Liver (tissue), 2 donors: Measurements from ENCODE around the gene DRD5.
"Not testable (repeated sequence)": the region's sequence is repeated elsewhere in the genome, so short reads cannot be mapped to it uniquely, and the experiment has no call there.

Experiments
- YY1 ChIP-seq: IDR thresholded peaks from 2 replicates; pipeline ENCODE4 v1.6.1; 2016; ENCODE audit warnings: antibody characterized with exemption, mild to moderate bottlenecking
- TF ChIP-seq, protein P1 (sequence below): IDR thresholded peaks from 2 replicates; pipeline ENCODE4 v1.6.1; 2016; ENCODE audit warnings: antibody characterized with exemption, mild to moderate bottlenecking
- TF ChIP-seq, protein P2 (sequence below): fragments of 150-350 bp; IDR thresholded peaks from 2 replicates; pipeline ENCODE4 v1.5.1; 2017; ENCODE audit warnings: improper control_type of control experiment, low read depth, low read length; ENCODE audit not compliant: missing input control
- donor health status: healthy.

DNA sequence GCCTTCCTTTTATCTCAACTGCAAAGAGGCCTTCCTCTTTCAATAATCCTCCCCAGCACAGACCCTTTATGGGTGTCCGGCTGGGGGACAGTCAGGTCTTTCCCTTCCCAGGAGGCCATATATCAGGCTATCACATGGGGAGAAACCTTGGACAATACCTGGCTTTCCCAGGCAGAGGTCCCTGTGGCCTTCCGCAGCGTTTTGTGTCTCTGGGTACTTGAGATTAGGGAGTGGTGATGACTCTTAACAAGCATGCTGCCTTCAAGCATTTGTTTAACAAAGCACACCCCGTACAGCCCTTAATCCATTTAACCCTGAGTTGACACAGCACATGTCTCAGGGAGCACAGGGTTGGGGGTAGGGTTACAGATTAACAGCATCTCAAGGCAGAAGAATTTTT, 49.2 kb upstream of the DRD5 start:
- TF ChIP-seq, protein P1, sequence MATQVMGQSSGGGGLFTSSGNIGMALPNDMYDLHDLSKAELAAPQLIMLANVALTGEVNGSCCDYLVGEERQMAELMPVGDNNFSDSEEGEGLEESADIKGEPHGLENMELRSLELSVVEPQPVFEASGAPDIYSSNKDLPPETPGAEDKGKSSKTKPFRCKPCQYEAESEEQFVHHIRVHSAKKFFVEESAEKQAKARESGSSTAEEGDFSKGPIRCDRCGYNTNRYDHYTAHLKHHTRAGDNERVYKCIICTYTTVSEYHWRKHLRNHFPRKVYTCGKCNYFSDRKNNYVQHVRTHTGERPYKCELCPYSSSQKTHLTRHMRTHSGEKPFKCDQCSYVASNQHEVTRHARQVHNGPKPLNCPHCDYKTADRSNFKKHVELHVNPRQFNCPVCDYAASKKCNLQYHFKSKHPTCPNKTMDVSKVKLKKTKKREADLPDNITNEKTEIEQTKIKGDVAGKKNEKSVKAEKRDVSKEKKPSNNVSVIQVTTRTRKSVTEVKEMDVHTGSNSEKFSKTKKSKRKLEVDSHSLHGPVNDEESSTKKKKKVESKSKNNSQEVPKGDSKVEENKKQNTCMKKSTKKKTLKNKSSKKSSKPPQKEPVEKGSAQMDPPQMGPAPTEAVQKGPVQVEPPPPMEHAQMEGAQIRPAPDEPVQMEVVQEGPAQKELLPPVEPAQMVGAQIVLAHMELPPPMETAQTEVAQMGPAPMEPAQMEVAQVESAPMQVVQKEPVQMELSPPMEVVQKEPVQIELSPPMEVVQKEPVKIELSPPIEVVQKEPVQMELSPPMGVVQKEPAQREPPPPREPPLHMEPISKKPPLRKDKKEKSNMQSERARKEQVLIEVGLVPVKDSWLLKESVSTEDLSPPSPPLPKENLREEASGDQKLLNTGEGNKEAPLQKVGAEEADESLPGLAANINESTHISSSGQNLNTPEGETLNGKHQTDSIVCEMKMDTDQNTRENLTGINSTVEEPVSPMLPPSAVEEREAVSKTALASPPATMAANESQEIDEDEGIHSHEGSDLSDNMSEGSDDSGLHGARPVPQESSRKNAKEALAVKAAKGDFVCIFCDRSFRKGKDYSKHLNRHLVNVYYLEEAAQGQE: not testable (repeated sequence)
- TF ChIP-seq, protein P2, sequence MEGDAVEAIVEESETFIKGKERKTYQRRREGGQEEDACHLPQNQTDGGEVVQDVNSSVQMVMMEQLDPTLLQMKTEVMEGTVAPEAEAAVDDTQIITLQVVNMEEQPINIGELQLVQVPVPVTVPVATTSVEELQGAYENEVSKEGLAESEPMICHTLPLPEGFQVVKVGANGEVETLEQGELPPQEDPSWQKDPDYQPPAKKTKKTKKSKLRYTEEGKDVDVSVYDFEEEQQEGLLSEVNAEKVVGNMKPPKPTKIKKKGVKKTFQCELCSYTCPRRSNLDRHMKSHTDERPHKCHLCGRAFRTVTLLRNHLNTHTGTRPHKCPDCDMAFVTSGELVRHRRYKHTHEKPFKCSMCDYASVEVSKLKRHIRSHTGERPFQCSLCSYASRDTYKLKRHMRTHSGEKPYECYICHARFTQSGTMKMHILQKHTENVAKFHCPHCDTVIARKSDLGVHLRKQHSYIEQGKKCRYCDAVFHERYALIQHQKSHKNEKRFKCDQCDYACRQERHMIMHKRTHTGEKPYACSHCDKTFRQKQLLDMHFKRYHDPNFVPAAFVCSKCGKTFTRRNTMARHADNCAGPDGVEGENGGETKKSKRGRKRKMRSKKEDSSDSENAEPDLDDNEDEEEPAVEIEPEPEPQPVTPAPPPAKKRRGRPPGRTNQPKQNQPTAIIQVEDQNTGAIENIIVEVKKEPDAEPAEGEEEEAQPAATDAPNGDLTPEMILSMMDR: not testable (repeated sequence)
- not testable (repeated sequence) for TF ChIP-seq YY1
